Inflammatory macrophage treated with lipopolysaccharide for 4 hours (primary cell): ENCODE results near the gene STX7.

Experiments used
- DNase-seq: peaks from one replicate; pipeline ENCODE4 v3.0.0-alpha.2; 2020

STX7 gene

DNA sequence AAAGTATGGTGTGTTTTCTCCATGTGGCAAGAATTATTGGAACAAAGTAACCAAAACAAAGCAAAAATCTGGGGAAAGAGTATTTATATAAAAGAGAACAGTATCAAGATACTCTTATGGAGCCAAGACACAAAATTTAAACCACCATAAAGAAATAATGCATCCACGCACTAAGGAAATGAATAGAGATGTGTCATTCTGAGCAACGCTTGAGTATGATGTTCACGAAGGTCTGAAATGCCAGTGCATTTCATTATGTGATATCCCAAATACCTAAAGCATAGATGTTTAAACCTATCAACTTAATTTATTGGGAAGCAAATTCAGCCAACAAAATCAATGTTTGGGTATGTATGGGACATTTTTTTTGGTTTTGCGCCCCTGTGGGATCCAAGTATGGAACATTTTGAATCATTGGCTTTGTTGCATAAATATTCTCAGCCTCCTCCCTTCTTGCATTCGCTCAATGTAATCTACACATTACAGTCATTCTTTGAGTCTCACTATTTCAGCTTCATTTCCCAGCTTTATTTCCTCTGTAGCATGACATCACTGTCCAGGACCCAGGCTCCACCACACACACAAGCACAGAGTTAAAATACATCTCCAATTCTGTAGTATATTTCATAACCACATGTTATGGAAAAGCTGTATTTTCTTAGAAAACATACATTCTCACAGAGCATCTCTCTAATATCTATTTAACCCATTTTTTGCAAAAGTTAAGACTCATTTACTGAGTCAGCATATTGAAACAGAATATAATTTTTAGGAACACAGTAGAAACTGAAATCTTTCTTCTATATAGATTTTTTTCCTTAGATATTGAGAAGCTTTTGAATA lies 100.0 kb downstream of the STX7 start:
- no peak for DNase-seq

DNA sequence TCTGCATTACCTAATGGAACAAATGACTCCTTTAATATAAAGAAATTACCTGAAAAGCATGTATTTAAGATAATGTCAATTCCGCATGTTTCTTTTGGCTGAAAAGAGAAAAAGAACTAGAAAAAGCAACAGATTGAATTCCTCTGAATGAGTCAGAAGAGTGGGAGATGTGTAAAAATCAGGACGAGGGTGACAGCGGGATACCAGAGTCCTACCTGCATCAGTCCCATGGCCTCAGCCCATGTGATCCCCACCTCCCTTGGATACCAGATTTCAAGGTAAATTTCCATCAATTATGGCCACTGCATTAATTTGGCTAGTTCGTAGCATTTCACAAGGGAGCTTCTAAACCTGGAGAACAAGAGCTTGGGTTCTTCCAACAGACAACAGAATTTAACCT lies 101.6 kb downstream of the STX7 start:
- no peak for DNase-seq

DNA sequence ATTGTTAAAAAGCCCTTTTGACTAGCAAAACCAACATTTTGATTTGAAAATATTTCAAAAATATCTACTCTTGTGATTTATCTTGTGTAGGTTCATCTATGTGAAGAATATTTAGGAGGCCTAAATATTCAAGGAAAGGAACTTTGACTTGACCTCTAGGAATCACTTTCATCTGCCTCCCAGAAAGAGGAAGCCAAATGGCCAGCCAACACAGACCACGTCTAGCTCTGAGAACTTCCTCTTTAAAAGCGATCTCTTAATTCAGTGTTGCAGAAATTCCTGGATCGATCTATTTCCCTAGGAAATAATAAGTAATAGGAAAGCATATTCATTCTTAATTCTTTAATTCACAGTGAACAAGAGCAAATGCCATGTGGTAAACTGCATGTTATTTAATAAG lies 102.1 kb downstream of the STX7 start:
- DNase-seq = peak; percentile 65

DNA sequence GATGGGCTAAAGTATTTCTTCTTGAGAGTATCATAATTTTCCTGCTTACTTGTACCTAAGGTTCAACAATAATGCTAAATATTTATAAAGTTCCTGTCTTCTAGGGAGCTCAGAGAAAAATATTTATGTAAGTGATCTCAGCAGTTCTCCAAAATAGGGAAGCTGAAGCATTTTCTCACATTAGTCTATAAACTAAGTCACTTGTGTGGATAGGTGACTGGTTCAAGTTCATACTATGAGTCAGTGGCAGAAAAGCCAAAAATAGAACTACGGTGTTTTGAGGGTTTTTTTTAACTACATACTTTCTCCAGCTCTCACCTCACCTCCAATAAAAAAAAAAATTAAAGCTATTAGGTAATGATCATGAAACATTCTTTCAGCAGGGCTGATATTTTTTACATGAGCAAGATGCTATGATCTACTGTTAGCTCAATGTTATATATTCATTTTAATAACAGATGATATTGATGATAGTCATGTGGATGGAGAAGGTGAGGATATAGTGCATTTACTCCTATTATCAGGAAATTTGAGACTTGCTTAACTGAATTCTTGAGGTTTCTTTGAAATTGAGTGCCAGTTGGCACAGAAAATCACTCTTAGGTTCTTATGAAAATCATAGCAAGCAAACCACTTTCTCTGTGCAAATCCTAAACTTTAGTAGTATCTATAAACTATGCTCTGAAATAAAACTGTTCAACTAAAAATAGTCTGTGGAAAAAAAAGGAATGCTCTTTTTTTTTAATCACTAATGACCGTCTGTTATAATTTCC lies 107.6 kb downstream of the STX7 start:
- DNase-seq = no peak

DNA sequence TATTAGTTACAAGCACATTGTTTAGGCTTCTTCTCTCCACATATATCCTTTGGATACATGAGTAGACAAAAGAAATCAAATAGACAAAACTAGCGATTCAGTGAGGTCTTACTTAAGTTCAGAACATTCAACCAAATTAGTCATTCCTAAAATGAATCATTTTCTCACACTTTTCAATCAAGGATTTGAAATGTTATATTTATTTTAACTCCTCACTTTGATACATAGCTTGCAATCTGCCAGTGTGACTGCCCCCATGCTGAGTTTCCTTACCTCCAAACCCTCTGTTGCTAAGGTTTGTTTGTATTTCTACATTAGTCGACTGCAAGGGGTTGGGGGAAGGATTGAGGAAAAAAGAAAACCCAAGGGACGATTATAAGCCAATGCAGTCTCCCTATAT lies 108.2 kb downstream of the STX7 start:
- DNase-seq = no peak

DNA sequence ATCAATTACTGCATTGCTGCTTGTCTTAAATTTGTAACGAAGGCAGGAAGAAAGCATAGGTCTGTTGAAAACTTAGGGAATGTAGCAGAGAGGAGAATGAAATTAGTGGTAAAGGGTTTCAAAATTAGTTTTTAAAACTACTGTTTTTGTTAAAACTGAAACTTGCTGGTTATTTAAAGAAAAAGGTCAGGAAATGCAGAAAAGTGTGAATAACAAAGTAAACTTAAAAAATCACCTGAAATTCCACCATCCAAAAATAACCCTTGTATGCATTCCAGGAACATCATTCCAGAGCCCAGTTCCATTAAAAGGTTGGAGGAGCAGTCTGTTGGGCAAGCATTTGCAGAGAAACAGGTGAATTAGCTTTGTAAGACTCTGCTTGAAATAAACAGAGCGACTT lies 108.6 kb downstream of the STX7 start:
- DNase-seq = no peak

DNA sequence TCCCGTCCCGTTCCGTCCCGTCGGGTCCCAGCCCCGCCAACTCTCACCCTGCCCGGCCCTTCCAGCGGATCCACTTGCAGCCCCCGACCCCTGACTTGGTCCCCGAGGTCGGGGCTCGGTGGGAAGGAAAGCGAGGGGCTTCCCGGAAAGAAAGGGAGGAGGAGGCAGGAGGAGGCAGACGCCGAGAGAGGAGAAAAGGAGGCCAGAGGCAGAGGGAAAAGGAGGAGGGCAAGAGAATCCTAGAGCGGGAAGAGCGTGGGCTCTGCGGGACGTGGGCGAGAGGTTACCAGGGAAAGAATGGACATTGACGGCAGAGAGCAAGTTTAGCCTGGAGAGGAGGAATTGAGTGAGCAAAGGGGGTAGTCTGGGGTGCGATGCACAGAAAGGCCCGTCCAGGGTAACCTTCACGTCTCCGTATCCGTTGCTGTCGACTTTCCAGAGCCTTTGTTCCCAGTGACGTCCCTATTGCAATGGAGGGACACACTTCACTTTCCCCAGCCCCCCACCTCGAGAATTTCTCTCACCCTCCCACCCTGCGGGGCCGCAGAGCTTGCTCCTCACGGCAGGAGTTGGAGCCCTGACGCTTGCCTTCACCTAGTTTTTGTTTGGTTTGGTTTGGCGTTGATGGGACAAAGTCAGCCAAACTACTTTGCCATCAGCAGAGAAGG lies 111.2 kb downstream of the STX7 start:
- no peak for DNase-seq

DNA sequence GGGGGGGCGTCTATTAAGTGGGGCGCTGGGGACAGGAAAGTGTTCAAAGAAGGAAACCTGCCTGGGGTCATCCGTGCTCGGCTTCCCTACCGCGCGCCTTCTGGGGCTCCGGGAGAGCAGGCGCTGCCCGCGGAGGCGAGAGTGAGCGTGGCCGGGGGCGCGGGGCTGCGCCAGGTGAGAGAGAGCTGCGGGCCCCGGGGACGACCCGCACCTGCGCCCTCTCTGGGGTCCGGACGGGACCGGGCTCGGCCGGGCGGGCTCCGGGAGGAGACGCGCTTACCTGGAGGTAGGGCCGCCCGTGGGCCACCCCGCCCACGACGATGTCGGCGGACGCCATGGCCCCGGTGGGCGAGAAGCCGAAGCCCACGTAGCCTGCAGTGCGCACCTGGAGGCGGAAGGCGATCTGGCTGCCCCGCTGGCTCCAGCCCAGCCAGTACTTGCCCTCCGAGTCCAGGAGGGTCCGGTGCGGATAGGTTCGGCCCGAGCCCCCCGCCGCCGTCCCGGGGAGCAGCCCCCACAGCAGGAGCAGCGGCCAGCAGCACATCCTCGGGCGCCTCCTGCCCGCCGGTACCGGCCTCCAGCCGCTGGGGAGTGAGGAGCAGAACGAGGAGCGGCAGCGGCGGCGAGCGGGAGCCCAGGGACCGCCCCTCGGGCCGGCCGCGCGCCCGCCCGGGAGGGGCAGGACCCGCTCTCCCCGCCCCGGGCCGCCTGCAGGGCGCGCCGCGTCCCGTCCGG lies 111.9 kb downstream of the STX7 start, which contains the start of gene MOXD1:
TSS of gene MOXD1 (minus strand) at position 593 of the 735 bp plus-strand sequence. CDS start at position 544, 49 bp downstream.
- no peak for DNase-seq

DNA sequence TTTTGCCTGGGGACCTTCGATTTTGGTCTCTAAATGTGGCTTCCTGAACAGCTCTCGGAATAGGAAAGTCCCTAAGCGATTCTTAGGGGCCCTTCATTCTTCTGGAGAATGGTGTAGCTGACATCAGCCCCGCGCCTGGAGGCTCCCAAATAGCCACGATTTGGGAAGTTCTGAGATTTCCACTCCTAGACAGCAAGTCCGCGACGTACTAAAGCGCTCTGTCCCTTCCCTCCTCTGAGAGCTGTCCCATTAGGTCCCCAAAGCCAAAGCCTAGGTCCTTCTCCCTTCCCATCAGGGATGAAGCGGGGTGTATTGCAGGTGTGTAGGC lies 112.4 kb downstream of the STX7 start:
- DNase-seq = no peak

DNA sequence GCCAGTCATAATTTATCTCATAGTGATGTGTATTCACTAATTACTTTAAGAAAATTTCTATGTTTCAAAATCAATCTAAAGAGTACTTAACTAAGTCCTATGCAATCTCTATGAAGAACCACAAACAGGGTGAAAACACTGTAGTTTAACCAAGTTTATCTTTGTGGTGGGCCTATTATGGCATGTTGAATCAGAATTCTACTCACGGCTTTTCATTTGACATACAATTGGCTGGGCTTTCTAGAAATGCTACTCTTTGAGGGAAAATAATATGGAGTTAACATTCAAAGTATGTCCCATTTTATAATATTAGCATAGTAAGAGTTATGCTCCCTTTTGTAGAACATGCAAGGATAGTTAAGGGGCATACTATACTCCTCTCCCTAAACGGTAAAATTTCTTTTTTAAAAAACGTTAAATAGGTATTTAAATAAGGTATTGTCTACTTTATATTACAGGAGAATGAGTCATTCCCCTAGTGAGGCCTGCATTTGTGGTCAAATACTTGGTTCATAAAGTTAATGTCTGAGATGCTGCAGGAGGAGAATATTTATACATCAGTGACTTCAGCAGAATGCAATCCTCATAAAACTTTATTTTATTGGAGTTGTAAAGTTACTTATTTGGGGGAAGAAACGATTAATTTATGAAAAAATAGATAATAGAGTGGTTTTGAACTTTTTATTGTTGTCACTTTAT lies 113.4 kb downstream of the STX7 start:
- DNase-seq = no peak
